EL (cell line): ENCODE results near the gene NMT1.
"Not testable (repeated sequence)": the region's sequence is repeated elsewhere in the genome, so short reads cannot be mapped to it uniquely, and the experiment has no call there.

Experiments
- DNase-seq: peaks from one replicate; pipeline ENCODE4 v3.0.0-alpha.2; 2016

Gene NMT1

DNA sequence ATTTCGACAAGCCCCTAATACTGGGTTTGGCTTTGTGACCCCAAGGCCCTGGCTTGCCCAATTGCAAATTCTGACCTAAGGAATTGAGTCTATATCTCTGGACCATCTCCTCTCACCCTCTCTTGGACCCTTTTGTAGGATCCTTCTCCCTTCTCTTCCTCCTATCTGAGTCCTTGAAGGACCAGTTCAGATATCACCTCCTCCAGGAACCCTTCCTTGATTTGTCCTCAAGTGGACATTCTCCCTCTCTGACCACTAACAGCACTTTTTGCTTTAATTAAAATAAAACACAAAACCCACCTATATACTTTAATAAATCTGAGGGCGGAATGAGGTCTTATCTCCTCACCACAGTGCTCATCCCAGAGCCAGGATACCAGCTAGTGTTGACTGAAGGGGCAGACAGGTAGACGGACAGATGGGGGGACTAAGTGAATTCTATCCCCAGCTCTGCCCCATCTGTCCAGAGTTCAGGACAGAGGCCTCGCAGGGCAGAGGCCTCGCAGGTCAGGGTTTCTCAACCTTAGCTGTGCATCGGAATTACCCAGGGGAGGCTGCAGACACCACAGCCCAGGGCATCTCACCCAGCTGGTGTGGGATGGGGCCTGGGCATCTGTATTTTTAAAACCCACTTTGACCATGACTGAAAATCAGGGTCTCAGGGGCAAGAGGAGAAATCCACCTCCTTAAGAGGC, 62.1 kb downstream of the NMT1 start:
- no peak for DNase-seq

GRCh38 chr17:45123930-45124796, 63.0 kb downstream of the NMT1 start:
- peak; percentile 91 for DNase-seq

DNA sequence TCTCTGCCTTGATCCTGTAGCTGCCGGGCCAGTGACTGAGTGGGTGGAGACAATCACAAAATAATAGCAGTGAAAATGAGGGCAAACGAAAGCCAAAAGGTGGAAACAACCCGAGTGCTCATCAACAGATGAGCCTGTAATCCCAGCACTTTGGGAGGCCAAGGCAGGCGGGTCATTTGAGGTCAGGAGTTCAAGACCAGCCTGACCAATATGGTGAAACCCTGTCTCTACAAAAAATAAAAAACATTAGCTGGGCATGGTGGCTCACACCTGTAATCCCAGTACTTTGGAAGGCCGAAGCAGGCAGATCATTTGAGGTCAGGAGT, 63.6 kb downstream of the NMT1 start:
- not testable (repeated sequence) for DNase-seq

DNA sequence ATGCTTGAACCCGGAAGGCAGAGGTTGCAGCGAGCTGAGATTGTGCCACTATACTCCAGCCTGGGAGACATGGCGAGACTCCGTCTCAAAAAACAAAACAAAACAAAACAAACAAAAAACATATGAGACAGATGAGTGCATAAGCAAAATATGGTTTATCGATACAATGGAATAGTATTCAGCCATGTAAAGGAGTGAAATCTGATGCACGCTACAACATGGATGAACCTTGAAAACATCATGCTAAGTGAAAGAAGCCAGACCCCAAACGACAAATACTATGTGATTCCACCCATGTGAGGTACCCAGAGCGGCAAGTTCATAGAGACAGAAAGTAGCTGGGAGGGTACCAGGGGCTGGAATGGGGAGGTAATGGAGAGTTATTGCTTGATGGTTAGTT, 64.4 kb downstream of the NMT1 start:
- DNase-seq = no peak

DNA sequence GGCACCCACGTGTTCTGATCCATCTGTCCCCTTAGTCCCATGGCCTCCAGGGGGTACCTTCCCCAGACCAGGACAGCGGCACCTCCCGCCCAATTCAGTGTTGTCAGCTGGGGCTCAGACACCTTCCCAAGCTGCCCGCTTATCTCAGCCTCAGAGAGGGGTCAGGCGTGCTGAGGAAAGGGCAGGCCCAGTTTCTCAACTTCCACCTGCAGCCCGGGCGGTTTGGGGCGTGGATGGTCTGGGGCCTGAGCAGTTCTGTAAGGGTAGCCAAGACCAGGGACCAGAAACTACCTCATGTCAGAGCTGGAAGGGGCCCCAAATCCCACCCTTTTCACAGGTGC, 66.1 kb downstream of the NMT1 start:
- no peak for DNase-seq

DNA sequence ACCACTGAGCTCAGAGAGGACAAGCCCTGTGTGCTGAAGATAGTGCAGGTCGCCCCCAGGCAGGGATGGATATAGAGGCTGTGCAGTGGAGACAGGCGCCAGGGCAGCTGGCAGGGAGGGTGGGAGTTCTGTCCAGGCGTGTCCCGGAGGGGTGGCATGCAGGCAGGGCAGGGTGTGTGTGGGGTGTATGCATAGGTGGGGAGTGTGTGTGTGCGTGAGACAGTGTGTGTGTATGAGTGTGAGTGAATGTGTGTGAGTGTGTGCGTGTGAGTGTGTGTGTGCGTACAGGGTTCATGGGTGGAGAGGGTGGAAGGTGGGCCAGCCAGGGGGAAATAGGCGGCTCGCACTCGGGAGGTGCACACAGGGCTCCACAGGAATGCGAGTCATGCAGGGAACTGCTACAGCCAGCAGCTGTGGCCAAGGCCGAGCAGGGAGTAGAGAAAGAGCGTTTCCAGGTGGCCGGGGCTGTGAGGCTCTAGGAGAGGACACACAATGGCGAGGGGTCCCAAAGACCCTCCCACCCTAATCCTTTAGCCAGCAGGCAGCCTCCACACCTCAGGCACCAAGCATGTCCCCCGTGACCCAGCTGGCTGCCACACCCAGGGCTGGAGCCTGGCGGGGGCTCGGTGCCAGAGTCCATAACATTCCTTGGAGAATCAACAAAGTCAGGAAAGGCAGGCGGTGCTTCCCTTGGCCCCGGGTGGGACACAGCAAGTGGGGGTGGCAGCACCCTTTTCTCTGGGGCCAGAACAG, 66.6 kb downstream of the NMT1 start:
- DNase-seq = peak; percentile 54

GRCh38 chr17:45128331-45128730, 67.2 kb downstream of the NMT1 start:
- DNase-seq = no peak

DNA sequence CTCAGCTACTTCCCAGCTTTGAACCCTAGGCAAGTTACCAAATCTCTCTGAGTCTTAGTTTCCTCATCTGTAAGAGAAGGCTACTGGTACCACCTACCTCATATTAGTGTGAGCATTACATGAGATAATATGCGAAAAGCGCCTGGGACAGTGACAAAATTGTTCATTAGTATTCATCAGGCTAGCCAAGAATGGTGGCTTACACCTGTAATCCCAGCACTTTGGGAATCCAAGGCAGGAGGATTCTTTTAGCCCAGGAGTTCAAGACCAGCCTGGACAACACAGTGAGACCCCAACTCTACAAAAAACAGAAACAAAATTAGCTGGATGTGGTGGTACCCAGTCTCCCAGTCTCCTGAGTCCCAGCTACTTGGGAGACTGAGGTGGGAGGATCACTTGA, 67.9 kb downstream of the NMT1 start:
- DNase-seq = no peak

DNA sequence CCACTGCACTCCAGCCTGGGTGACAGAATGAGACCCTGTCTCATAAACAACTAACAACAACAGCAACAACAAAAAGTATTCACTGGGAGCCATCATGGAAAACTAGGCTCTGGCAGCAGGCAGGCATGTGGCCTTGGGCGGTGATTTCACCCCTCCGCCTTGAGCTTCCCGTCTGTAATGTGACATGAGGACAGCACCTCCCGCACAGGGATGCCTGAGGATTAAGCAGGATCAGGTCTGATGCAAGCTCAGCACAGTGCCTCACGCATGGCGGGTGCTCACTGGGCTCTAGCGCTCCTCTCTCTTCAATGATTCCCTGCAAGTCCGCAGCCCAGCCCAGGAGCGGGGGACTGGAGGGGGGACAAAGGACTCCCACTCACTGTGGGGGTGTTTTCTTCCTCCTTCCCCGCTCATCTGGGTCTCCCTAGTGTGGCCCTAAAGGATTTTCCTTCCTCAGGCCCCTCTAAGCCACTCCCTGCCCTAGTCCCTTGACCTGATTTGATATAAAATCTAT, 68.4 kb downstream of the NMT1 start:
- no peak for DNase-seq

GRCh38 chr17:45129940-45130680, 69.0 kb downstream of the NMT1 start:
- peak; percentile 53 for DNase-seq

DNA sequence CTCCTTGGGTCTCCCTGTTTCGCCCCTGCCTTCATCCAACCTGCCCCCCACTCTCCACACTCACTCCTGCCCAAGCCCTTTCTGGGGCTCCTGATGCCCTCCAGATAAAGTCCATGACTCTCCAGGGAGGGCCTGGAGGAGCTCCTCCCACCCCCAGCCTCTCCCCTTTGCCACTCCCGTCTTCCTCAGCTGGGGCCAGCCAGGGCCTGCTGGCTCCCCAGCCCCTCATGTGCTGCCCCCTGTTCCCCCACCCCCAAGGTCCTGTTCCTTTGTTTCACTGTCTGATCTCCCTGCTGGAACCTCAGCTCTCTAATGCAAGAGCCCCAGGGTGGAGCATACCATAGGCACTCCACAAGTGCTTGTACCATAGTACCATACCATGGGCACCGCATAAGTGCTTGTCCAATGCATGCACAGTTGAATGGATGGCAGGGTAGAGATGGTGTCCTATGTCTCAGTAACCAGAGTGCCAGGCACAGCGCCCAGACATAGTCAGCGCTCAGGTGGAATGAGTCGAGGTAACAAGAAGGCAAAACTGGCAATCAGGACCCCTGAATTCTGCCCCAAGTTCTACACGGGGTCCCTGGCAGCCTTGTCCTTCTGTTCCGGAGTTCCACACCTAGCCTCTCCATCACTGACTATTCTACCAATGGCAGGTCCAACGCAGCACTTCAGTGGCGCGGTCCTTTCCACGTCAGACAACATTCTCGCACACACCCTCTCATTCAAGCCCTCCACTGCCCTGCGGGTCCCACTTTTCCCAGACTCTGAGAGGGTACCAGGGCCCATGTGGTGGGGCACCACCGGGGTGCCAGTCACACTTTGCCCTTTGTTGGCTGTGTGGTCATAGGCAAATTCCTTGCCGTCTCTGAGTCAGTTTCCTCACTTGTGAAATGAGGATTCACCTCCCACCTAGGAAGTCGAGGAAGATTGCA, 69.8 kb downstream of the NMT1 start:
- no peak for DNase-seq

DNA sequence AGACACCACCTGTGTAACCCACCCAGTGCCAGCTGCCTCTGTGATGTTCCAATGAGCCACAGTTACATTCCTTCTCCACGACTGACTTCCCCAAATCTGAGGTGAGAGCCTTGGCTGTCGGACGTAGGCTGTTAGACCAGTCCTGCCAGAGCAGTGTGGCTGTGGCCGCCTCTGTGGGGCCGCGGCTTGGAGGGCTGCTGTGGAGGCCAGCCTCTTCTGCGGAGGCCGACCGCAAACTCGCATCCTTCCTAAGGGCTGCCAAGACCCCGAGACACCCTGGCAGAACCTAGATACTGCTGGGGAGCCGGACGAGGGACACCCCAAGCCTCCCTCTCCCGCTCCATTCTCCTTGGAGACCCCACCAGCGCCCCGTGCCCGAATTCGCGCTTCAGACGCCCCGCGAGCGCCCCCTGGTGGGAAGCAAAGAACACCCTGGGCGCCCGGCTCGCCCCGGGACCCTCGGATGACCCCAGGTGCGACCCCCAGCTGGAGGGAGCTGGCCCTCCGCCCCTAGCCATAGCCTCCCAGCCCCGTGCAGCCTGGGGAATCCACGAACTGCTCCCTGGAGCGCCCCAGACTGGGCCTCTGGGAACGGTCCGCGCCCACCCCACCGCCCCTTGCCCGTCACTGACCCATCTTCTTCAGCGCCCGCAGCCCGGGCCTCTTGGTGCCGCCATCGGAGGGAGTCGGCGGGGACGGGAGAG, 70.7 kb downstream of the NMT1 start:
- peak; percentile 27 for DNase-seq

DNA sequence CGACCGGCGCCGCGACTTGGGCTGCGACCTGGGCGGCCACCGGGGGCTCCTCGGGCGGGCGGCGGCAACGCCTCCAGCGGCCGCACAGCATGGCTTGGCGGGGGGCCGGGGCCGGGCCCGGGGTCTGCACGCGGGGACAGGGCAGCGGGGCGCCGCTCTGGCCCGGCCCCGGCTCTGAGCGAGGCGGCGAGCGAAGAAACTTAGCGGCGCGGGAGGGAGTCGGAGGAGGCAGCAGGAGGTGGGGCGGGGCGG, 71.1 kb downstream of the NMT1 start, which contains the start of gene PLCD3:
Gene PLCD3, minus strand, starts transcription at position 196 of the 252 bp plus-strand sequence. Its CDS starts 105 bp downstream, at position 91.
- no peak for DNase-seq

- peak; percentile 85 for DNase-seq
Measured at GRCh38 chr17:45132572-45133463, 71.7 kb downstream of the NMT1 start.

DNA sequence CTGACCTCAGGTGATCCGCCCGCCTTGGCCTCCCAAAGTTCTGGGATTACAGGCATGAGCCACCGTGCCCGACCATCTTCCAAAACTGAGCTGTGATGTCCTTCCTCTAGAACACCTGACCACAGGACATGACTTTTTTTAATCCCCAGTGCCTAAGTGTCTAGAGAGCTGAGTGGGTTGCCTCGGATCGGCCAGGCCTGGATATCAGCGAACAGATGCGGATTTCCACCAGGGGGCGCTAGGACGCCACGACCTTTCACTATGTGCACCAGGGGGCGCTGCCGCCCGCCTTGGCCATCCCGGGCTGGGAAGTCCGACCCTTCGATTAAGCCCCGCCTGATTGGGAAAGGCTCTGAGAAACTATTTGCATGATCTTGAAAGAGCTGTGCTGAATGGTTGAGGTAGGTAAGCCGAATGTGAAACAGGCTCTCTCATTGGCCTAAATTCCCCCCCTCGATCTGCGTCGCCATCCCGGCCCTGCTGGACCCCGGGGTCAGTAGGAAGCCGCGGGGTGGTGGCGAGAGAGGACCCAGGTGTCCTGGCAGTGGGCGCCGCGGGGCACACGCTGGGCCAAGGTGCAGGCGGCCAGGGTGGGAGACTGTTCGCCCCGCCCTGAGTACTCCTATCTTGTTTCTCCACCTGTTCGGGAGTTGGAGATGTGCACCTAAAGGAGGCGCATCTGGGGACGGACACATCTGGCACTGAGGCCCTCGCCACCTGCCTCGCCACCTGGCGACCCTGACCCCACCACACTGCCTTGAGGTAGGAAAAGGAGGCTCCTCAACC, 74.3 kb downstream of the NMT1 start, which contains the start of gene ACBD4:
Gene ACBD4, plus strand, starts transcription at position 496 of the 786 bp plus-strand sequence. CDS start 458 bp downstream, outside the sequence.
- DNase-seq = peak; percentile 98

DNA sequence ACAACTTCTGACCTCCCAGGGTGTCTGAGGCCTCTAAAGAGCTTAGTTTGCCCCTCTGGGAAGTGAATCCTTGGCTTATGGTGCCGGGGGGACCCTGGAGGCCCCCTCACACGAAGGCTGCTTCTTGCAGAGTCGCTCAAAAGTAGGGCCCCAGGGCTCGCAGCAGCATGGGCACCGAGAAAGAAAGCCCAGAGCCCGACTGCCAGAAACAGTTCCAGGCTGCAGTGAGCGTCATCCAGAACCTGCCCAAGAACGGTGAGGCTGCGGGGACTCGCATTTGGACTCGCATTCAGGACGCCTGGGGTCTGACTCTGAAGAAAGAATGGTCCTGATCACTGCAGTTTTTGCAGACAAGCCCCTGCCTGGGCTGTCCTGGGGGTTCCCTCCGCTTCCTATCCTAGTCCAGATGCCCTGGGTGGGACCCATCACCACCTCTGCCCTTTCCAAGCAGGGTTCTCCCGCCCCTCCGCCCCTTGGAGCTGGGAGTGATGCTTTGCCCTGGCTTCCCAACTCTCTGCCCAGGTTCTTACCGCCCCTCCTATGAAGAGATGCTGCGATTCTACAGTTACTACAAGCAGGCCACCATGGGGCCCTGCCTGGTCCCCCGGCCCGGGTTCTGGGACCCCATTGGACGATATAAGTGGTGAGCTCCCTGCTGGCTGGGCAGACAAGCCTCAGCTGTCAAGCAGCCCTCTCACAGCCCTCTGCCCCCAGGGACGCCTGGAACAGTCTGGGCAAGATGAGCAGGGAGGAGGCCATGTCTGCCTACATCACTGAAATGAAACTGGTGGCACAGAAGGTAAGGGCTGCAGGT, 75.1 kb downstream of the NMT1 start:
- DNase-seq = no peak

- DNase-seq = no peak
Measured at GRCh38 chr17:45136846-45137560, 75.9 kb downstream of the NMT1 start.
